ENCODE measurements around the gene SOS2.
"Not testable (repeated sequence)": the region's sequence is repeated elsewhere in the genome, so short reads cannot be mapped to it uniquely, and the experiment has no call there.

SOS2 gene

GRCh38 chr14:50085570-50086320 lies 145.6 kb downstream of the SOS2 start:
- TF ChIP-seq CTCF (IDR thresholded peaks at IDR 0.05; ENCODE audit: low read depth, low read length) = no peak
- Histone ChIP-seq H3K9me3 (ENCODE audit: severe bottlenecking) (no peaks in the 10 kb centered on the region), H3K36me3 (no peaks in the 10 kb centered on the region), H3K27me3 (ENCODE audit: insufficient read depth, low read depth, severe bottlenecking) (no peaks in the 10 kb centered on the region), H3K4me3 (ENCODE audit: low read depth, low read length) (no peak overlapping the region), H3K27ac (no peak overlapping the region)
- DNase-seq = no peak

- H3K36me3 ChIP-seq = no peaks in the 10 kb centered on the region
- H3K9me3 ChIP-seq (ENCODE audit: severe bottlenecking) = no peaks in the 10 kb centered on the region
- TF ChIP-seq CTCF (IDR thresholded peaks at IDR 0.05; ENCODE audit: low read depth, low read length) = no peak
- no peak overlapping the region for H3K4me3 ChIP-seq (ENCODE audit: low read depth, low read length)
- DNase-seq = no peak
- no peaks in the 10 kb centered on the region for H3K27me3 ChIP-seq (ENCODE audit: insufficient read depth, low read depth, severe bottlenecking)
- no peak overlapping the region for H3K27ac ChIP-seq
Observed at GRCh38 chr14:50084666-50085065, 146.7 kb downstream of the SOS2 start.

- H3K36me3 ChIP-seq = no peaks in the 10 kb centered on the region
- no peaks in the 10 kb centered on the region for H3K27me3 ChIP-seq (ENCODE audit: insufficient read depth, low read depth, severe bottlenecking)
- no peak for DNase-seq
- TF ChIP-seq CTCF (IDR thresholded peaks at IDR 0.05; ENCODE audit: low read depth, low read length) = no peak
- H3K27ac ChIP-seq = no peak overlapping the region
- no peaks in the 10 kb centered on the region for H3K9me3 ChIP-seq (ENCODE audit: severe bottlenecking)
- H3K4me3 ChIP-seq (ENCODE audit: low read depth, low read length) = no peak overlapping the region
Observed at GRCh38 chr14:50083467-50084337, 147.7 kb downstream of the SOS2 start.

GRCh38 chr14:50082784-50083466 lies 148.5 kb downstream of the SOS2 start:
- Histone ChIP-seq H3K27me3 (ENCODE audit: insufficient read depth, low read depth, severe bottlenecking) (no peaks in the 10 kb centered on the region), H3K27ac (peak overlapping the region; percentile 50), H3K4me3 (ENCODE audit: low read depth, low read length) (no peak overlapping the region), H3K36me3 (no peaks in the 10 kb centered on the region), H3K9me3 (ENCODE audit: severe bottlenecking) (no peaks in the 10 kb centered on the region)
- DNase-seq = no peak
- no peak for TF ChIP-seq CTCF (IDR thresholded peaks at IDR 0.05; ENCODE audit: low read depth, low read length)

GRCh38 chr14:50082308-50082742 lies 149.1 kb downstream of the SOS2 start:
- TF ChIP-seq CTCF (IDR thresholded peaks at IDR 0.05; ENCODE audit: low read depth, low read length) = no peak
- no peaks in the 10 kb centered on the region for H3K9me3 ChIP-seq (ENCODE audit: severe bottlenecking)
- no peak for DNase-seq
- H3K36me3 ChIP-seq = no peaks in the 10 kb centered on the region
- peak overlapping the region; percentile 50 for H3K27ac ChIP-seq
- no peak overlapping the region for H3K4me3 ChIP-seq (ENCODE audit: low read depth, low read length)
- H3K27me3 ChIP-seq (ENCODE audit: insufficient read depth, low read depth, severe bottlenecking) = no peaks in the 10 kb centered on the region

GRCh38 chr14:50079103-50079502 lies 152.3 kb downstream of the SOS2 start:
- H3K4me3 ChIP-seq (ENCODE audit: low read depth, low read length); H3K27me3 ChIP-seq (ENCODE audit: insufficient read depth, low read depth, severe bottlenecking); H3K36me3 ChIP-seq; H3K27ac ChIP-seq; H3K9me3 ChIP-seq (ENCODE audit: severe bottlenecking); DNase-seq: not testable (repeated sequence)

- not testable (repeated sequence) for H3K36me3 ChIP-seq, H3K27ac ChIP-seq
Observed at GRCh38 chr14:50073663-50074062, 157.7 kb downstream of the SOS2 start.

More at GRCh38 chr14:50073663-50074062, 157.7 kb downstream of the SOS2 start:
- DNase-seq; H3K9me3 ChIP-seq (ENCODE audit: severe bottlenecking); H3K27me3 ChIP-seq (ENCODE audit: insufficient read depth, low read depth, severe bottlenecking); H3K4me3 ChIP-seq (ENCODE audit: low read depth, low read length): not testable (repeated sequence)

Data from WERI-Rb-1 (cell line).